Measurements from ENCODE around the gene ZNF101.

DNA sequence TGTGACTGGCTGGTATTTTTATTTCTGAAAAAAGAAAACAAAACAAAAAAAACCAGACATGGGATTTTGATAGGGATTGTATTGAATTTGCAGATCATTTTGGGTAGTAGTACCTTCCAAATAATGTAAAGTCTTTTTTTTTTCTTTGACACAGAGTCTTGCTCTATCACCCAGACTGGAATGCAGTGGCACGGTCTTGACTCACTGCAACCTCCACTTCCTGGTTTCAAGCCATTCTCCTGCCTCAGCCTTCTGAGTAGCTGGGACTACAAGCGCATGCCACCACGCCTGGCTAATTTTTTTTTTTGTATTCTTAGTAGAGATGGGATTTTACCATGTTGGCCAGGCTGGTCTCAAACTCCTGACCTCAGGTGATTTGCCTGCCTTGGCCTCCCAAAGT, 4.2 kb downstream of the ZNF101 start:
- TF ChIP-seq EZH2 (IDR thresholded peaks at IDR 0.05) (no peak), FOXP2 (optimal IDR thresholded peaks at IDR 0.05; ENCODE audit: control extremely low read depth, extremely low read length, insufficient read depth) (no peak)

All from SK-N-MC (cell line).